ENCODE measurements around the gene PRDM10. TPM values are rescaled to one million over a fixed set of nuclear protein-coding genes. Genes with fewer than 3 reads are reported as not detected.

PRDM10 gene
- total RNA-seq, 1 experiment from 2014 or later = 7.7 TPM

DNA sequence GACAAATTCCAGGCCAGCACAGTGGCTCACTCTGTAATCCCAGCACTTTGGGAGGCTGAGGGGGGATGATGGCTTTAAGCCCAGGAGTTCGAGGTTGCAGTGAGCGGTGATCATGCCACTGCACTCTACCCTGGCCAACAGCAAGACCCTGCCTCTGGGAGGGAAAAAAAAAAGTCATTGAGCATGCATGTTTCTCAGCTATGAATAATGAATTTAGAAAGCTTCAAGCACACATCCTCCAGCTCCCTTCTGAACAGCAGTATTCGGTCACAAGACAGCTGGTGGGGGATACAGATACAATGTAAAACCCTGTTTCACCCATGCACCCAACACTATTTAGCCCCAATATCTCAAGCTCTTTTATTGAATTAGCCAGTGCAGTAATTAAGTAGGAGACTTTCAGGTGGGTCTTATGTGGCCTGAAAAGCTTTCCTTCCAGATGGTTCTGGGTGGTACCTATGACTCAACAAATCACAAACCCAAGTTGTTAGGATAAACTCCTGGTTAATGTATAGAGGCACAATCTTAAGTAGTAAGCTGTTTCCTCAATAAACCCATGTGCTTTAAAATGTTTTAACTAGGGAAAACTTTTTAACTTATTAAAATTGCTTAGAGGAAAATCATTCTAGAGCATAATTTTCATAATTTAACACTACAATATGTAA, 13.4 kb downstream of the PRDM10 start:
- Histone ChIP-seq H2BK12ac (ENCODE audit: insufficient read length, low read depth, low read length) (no peak overlapping the region), H3K27me3 (ENCODE audit: insufficient read depth, low read length) (no peaks in the 10 kb centered on the region), H4K91ac (ENCODE audit: insufficient read length, low read depth, low read length) (no peak overlapping the region), H2BK120ac (ENCODE audit: low read depth, low read length, poor library complexity, severe bottlenecking) (peak overlapping the region; percentile 81), H3K79me2 (ENCODE audit: insufficient read depth, low read length) (no peaks in the 10 kb centered on the region; the same call in 1 of the 2 replicates), H3K23ac (ENCODE audit: insufficient read length, low read depth, low read length) (no peak overlapping the region), H2BK20ac (ENCODE audit: low read depth, low read length, poor library complexity, severe bottlenecking) (no peak overlapping the region), H4K5ac (ENCODE audit: insufficient read length, low read depth, low read length) (no peak overlapping the region), H3K9me3 (ENCODE audit: control insufficient read depth, low read depth, low read length) (no peaks in the 10 kb centered on the region), H3K4me2 (ENCODE audit: insufficient read depth, insufficient read length, low read length) (no peak overlapping the region), H3K23me2 (ENCODE audit: insufficient read length, low read depth, low read length, poor library complexity, severe bottlenecking) (no peaks in the 10 kb centered on the region), H3K56ac (ENCODE audit: insufficient read length, low read depth, low read length) (no peak overlapping the region), H3K79me1 (ENCODE audit: insufficient read depth, low read depth, low read length, poor library complexity, severe bottlenecking) (peaks cover 9% of the 10 kb centered on the region), H2BK5ac (ENCODE audit: insufficient read length, low read length) (no peak overlapping the region), H3K4ac (ENCODE audit: low read depth, low read length) (no peak overlapping the region), H4K8ac (replicated peaks; ENCODE audit: insufficient read length, low read depth, low read length) (no peak overlapping the region), H3K27ac (ENCODE audit: insufficient read length, low read depth, low read length) (no peak overlapping the region), H3K4me1 (ENCODE audit: insufficient read depth, low read length) (no peaks in the 10 kb centered on the region), H3K9ac (ENCODE audit: extremely low read depth, insufficient read length, low read length) (no peak overlapping the region), H2AK5ac (ENCODE audit: insufficient read length, low read length) (no peak overlapping the region), H2BK15ac (ENCODE audit: low read depth, low read length) (no peak overlapping the region), H2AFZ (ENCODE audit: low read length) (no peak overlapping the region), H4K20me1 (ENCODE audit: control insufficient read depth, insufficient read depth, insufficient read length) (no peaks in the 10 kb centered on the region), H3K14ac (ENCODE audit: insufficient read depth, low read length) (no peak overlapping the region), H3T11ph (ENCODE audit: low read length) (no peak overlapping the region), H3K18ac (ENCODE audit: insufficient read length, low read depth, low read length) (no peak overlapping the region)
- no CpG with 5 or more reads among the region's 3 CpGs for WGBS (ENCODE audit: extremely low coverage, insufficient read length, low lambda C conversion rate)
- no peak overlapping the region for H3K4me3 Mint-ChIP-seq
- no peak for DNase-seq
- no peak for TF ChIP-seq CTCF (conservative IDR thresholded peaks at IDR 0.05)
- no peak overlapping the region; a peak in 1 of 7 replicates for H3K27ac Mint-ChIP-seq
- peaks cover 0 to 6% of the 10 kb centered on the region in 2 experiments; a peak in 1 of 5 replicates for H3K9me3 Mint-ChIP-seq
- H3K36me3 Mint-ChIP-seq (ENCODE audit: insufficient read depth in 1 of 3, low read depth in 3 of 3) = peaks cover 6 to 17% (median 9%) of the 10 kb centered on the region in 3 experiments; a peak in 4 of 7 replicates
- H3K27me3 Mint-ChIP-seq (ENCODE audit: low read depth) = no peaks in the 10 kb centered on the region; the same call in 1 of the 2 replicates
- H3K4me1 Mint-ChIP-seq = peaks cover 5% of the 10 kb centered on the region in 2 experiments; a peak in 3 of 4 replicates

Data from H9 (cell line).